Stimulated activated CD4-positive, alpha-beta T cell treated with anti-CD3 and anti-CD28 coated beads, Interleukin-4, amount 100 ng/mL, for 48 hours (primary cell): ENCODE data around the gene PFAS.

Experiments
- DNase-seq, 2 donors: peaks; one replicate each; pipeline ENCODE4 v3.0.0-alpha.2; 2020; ENCODE audit warnings: low read depth in 2 of 2

The PFAS gene

DNA sequence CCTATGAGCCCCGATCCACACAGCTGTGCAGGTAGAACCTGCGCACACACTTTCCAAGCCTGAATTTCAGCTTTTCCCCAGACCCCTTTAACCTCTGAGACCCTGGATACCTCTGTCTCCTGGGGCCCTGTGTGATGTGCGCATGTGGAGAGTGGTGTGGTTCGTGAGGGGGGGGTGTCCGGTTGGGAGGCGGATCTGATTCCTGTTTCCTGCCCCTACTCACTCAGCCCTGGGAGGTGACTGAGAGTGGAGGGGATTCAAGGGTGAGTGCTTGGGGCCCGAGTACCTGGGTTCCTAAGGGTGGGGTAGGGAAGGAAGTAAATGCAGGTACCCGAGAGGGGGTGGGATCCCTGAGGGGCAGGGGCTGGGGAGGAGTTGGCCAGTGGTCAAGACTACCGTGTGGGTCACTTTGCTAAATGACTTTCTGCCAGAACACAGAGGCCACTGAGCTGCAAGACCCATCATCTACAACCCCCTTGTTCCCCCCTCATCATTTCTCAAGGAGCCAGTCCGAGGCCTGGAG, 61.6 kb downstream of the PFAS start:
- DNase-seq: no peak

DNA sequence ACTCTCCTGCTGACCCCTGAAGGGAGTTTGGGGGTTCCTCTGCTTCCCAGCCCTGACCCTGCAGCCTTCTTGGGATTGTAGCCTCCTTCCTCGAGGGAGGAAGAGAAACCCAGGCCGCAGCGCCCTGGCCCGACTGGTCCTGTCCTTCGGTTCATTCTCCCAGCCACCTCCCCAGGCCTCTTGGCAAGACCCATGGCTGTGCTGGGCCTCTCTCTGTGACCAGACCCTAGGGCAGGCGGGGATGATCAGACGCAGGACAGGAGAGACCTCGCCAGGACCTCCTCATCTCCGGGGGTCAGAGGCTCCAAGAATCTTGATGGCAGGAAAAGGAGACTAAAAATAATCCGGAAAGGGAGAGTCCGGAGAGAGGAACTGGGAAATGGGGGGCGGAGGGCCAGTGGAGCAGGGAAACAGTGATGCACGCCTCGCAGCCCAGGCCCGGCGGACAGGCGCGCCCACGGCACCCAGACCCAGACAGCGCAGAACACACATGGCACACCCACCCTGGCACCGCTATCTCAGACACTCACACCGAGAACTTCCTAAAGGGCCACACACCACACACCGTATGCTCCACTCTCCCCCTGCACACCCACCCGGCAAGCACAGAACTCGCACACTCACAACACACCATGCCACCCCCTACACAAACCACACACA, 62.2 kb downstream of the PFAS start:
- DNase-seq: no peak

DNA sequence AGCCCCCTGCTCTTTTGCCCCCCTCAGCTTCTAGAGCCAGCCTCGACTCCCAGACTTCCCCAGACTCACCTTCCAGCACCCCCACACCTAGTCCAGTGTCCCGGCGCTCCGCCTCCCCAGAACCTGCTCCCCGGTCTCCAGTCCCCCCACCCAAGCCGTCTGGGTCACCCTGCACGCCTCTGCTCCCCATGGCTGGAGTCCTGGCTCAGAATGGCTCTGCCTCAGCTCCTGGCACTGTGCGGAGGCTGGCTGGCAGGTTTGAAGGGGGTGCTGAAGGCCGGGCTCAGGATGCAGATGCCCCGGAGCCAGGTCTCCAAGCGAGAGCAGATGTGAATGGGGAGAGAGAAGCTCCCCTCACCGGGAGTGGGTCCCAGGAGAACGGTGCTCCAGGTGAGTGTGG, 63.2 kb downstream of the PFAS start:
- no peak for DNase-seq

DNA sequence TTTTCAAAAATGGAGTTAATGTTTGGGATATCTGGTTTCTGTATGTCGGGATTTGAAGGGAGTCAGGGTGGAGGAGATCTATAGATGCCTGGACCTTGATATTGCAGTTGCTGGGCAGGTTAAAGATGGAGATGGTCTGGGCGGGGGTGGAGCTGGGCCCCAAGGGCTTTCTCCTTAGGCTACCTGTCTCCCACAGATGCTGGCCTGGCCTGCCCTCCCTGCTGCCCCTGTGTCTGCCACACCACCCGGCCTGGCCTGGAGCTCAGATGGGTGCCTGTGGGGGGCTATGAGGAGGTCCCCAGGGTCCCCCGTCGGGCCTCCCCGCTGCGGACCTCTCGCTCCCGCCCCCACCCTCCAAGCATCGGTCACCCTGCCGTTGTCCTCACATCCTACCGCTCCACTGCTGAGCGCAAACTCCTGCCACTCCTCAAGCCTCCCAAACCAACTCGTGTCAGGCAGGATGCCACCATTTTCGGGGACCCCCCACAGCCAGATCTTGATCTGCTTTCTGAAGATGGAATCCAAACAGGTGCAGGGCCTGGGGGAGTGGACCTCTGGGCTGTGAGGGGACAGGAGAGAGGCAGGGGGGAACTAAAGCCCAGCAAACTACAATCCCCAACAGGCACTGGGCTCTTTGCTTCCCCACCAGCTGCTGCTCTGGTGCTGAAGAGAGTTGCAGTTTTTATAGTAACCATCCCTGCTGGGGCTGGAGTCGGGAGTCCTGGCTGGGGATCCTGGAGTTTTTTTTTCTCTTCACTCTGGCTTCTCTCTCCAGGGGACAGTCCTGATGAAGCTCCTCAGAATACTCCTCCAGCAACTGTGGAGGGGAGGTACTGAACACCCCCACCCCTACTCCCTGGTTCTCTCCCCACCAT, 63.9 kb downstream of the PFAS start:
- DNase-seq: no peak

DNA sequence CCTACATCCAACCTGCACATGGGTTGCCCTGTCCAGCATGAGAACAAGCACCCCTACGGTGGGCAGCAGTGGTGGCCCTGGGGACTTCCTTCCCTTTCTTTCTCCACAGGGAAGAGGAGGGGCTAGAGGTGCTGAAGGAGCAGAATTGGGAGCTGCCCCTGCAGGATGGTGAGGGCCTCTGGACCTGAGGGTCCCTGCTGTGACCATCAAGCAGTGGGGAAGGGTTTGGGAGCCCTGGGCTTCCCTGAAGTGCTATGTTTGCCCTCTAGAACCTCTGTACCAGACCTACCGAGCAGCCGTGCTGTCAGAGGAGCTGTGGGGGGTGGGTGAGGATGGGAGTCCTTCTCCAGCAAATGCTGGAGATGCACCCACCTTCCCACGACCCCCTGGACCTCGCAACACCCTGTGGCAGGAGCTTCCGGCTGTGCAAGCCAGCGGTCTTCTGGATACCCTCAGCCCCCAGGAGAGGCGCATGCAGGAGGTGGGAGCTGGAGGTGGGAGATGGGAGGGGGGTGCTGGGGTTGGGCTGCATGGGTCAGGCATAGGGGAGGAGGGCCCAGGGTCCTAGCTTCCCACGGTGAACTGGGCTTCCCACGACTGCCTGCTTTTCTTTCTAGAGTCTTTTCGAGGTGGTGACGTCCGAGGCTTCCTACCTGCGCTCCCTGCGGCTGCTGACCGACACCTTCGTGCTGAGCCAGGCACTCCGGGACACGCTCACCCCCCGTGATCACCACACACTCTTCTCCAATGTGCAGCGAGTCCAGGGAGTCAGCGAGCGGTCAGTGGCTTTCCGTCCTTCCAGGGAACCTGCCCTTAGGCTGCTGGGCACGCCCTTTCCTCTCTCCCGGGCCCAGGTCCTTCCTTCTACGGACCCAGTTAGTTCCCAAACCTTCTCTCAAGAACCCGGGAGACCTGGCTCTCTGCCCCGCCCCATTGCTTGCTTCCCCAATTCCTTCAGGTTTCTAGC, 66.0 kb downstream of the PFAS start:
- DNase-seq: no peak

DNA sequence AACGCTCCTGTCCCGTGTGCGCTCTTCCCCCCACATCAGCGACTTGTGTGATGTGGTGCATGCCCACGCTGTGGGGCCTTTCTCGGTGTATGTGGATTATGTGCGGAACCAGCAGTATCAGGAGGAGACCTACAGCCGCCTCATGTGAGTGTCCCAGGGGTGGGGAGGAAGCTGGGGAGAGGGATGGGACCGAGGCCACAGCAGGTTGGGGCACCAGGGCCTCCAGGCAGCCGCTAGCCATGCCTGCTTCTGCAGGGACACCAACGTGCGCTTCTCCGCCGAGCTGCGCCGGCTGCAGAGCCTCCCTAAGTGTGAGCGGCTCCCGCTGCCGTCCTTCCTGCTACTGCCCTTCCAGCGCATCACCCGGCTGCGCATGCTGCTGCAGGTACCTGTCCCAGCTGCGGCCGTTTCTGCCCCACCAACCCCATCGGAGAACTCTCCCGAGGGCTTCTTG, 66.7 kb downstream of the PFAS start:
- DNase-seq: no peak

DNA sequence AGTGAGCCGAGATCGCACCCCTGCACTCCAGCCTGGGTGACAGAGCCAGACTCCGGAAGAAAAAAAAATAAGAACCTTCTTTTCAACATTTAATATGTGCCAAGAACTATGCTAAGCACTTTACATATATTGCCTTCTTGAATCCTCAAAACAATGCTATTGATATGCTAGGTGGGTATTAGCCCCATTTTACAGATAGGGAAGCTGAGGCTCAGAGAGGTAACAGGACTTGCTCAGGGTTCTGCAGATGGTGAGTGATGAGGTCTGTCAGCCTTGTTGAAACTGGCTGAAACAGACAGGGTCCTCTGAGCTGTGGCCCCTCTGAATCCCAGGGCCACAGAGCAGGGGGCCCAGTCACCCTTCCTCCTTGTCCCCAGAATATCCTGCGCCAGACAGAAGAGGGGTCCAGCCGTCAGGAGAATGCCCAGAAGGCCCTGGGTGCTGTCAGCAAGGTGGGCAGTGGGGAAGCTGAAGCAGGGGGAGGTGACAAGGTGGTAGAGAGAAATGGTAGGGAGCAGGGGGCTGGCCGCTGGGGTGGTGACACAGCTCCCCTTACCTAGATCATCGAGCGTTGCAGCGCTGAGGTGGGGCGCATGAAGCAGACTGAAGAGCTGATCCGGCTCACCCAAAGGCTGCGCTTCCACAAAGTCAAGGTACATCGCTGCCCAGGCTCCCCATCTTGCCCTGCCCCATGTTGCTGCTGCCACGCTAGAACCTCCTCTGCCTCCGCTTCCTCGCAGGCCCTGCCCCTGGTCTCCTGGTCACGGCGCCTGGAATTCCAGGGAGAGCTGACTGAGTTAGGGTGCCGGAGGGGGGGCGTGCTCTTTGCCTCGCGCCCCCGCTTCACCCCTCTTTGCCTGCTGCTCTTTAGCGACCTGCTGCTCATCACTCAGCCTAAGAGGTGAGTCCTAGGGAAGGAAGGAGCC, 69.2 kb downstream of the PFAS start:
- DNase-seq: no peak
